IMR-90 (cell line): ENCODE measurements around the gene SLC23A2.

Experiments used
- BHLHE40 ChIP-seq: fragments of 150-350 bp; IDR thresholded peaks from 2 replicates; pipeline ENCODE4 v1.6.1; 2016; ENCODE audit warnings: mild to moderate bottlenecking, low read depth, low read length
- CTCF ChIP-seq: conservative IDR thresholded peaks from 2 replicates; pipeline ENCODE4 v1.5.1; 2012; ENCODE audit warnings: mild to moderate bottlenecking, low read depth, low read length, improper control_type of control experiment
- ELK1 ChIP-seq: fragments of 150-350 bp; IDR thresholded peaks from 2 replicates; pipeline ENCODE4 v1.6.1; 2016; ENCODE audit warnings: low read depth, mild to moderate bottlenecking, low read length, moderate library complexity, borderline replicate concordance
- FOS ChIP-seq: fragments of 150-350 bp; IDR thresholded peaks from 2 replicates; pipeline ENCODE4 v1.6.1; 2016; ENCODE audit warnings: low read depth, low read length
- MXI1 ChIP-seq: IDR thresholded peaks from 2 replicates; pipeline ENCODE4 v1.6.1; 2012; ENCODE audit warnings: low read depth, mild to moderate bottlenecking, low read length, moderate library complexity, borderline replicate concordance
- POLR2A ChIP-seq: IDR thresholded peaks from 2 replicates; pipeline ENCODE4 v1.6.1; 2012; ENCODE audit warnings: mild to moderate bottlenecking, low read depth, low read length
- RAD21 ChIP-seq: IDR thresholded peaks from 2 replicates; pipeline ENCODE4 v1.6.1; 2012; ENCODE audit warnings: low read length, improper control_type of control experiment

- TF ChIP-seq ELK1 (no peak), BHLHE40 (no peak), CTCF (no peak), RAD21 (no peak), POLR2A (no peak), MXI1 (no peak), FOS (no peak)
Observed at GRCh38 chr20:4894981-4895381, 106.3 kb downstream of the SLC23A2 start.
